GM12892 (cell line): ENCODE measurements around the gene CBFA2T2.
A peak's percentile ranks its signal among the peaks of the same experiment; 100 is the strongest.
"Not testable (repeated sequence)": the region's sequence is repeated elsewhere in the genome, so short reads cannot be mapped to it uniquely, and the experiment has no call there.

Source experiments
- DNase-seq: peaks from one replicate; pipeline ENCODE4 v3.0.0; 2011; ENCODE audit not compliant: insufficient read length
- FAIRE-seq: peaks from 2 replicates; lab custom pipeline; 2011; peaks lifted over from hg19 to GRCh38; lab: Jason Lieb, UNC
- POLR2A ChIP-seq: IDR thresholded peaks from 2 replicates; pipeline ENCODE4 v1.6.1; 2011; ENCODE audit warnings: low read depth, low read length, control low read depth
- POLR2AphosphoS5 ChIP-seq: IDR thresholded peaks from 2 replicates; pipeline ENCODE4 v1.6.1; 2011; ENCODE audit warnings: low read depth, low read length, control low read depth
- TAF1 ChIP-seq: IDR thresholded peaks from 2 replicates; pipeline ENCODE4 v1.6.1; 2011; ENCODE audit warnings: low read depth, mild to moderate bottlenecking, control low read depth, low read length, borderline replicate concordance

CBFA2T2 gene

GRCh38 chr20:33560026-33560425 is 70.1 kb downstream of the CBFA2T2 start:
- TF ChIP-seq TAF1 (no peak), POLR2A (no peak), POLR2AphosphoS5 (no peak)
- no peak for FAIRE-seq
- DNase-seq = no peak

DNA sequence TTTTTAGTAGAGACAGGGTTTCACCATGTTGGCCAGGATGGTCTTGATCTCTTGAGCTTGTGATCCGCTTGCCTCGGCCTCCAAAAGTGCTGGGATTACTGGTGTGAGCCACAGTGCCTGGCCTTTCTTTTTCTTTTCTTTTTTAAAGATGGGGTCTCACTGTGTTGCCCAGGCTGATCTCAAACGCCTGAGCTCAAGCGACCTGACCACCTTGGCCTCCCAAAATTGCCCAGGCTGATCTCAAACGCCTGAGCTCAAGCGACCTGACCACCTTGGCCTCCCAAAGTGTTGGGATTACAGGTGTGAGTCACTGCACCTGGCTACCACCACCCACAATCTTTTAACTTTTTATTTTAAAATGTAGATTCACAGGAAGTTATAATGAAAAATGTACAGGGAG is 71.2 kb downstream of the CBFA2T2 start:
- not testable (repeated sequence) for FAIRE-seq, DNase-seq

GRCh38 chr20:33561692-33562601 is 72.1 kb downstream of the CBFA2T2 start:
- no peak for DNase-seq
- TF ChIP-seq POLR2AphosphoS5 = no peak
- no peak for FAIRE-seq

DNA sequence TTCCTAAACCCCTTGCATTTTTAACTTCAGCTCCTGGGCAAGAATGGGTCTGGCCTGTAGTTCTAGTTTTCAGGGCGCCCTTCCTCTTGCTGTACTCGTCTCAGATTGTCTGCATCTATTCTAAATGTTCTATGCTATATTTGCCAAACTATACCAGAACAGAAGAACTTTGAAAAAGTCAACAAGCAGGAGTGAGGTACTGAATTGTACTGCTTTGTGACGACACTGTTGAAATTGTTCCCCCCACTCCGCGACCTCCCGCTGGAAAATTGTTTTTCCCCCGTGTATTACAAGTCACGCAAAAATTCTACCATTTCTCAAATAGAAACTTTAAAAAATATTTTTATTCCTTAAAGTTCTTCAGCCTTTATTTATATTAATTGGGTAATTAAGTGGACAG is 73.9 kb downstream of the CBFA2T2 start:
- FAIRE-seq = no peak
- no peak for DNase-seq
- TF ChIP-seq TAF1 (no peak), POLR2AphosphoS5 (no peak), POLR2A (no peak)

DNA sequence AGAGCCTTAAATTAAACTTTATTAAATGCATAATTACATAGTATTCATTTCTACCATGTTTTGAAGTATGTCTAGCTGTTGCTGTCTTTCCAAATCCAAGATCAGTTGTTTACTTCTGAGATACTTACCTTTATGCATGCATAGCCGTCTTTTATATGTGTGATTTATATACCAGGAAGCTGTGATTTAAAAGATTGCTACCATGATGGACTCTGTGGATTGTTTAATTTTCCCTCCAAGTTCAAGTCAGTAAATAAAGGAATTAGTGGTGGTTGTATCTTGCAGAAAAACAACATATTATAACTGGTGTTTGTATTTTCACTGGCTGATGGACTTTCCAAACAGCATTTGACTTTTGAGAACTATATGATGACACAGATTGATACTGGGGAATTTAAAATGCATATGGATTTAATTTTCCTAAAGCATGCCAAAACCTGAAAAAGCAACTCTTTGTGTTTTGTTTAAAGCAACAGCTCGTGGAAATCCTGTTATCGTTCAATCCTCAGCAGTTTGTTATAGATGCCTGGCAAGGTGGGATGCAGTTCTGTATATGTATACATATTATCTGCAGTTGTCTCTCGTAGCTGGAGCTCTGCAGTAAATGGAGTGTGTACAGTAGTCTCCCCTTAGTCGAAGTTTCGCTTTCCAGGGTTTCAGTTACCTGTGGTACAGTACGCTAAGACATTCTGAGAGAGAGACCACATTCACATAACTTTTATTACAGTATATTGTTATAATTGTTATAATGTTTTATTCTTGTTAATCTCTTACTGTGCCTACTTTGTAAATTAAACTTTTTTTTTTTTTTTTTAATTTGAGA is 77.1 kb downstream of the CBFA2T2 start:
- TF ChIP-seq POLR2AphosphoS5 (no peak), TAF1 (no peak), POLR2A (no peak)
- no peak for FAIRE-seq
- DNase-seq = no peak

- DNase-seq = no peak
- no peak for FAIRE-seq
These were observed 78.1 kb downstream of the CBFA2T2 start for GRCh38 chr20:33567949-33568348.

GRCh38 chr20:33568378-33568777 is 78.5 kb downstream of the CBFA2T2 start:
- FAIRE-seq (no peak), DNase-seq (no peak)
- TF ChIP-seq TAF1 (no peak), POLR2AphosphoS5 (no peak), POLR2A (no peak)

More at GRCh38 chr20:33567949-33568348, 78.1 kb downstream of the CBFA2T2 start:
- no peak for TF ChIP-seq TAF1

- DNase-seq = no peak
- TF ChIP-seq POLR2AphosphoS5 (no peak), TAF1 (no peak), POLR2A (no peak)
- FAIRE-seq = peak; percentile 30
These were observed 79.2 kb downstream of the CBFA2T2 start for GRCh38 chr20:33568868-33569801.

DNA sequence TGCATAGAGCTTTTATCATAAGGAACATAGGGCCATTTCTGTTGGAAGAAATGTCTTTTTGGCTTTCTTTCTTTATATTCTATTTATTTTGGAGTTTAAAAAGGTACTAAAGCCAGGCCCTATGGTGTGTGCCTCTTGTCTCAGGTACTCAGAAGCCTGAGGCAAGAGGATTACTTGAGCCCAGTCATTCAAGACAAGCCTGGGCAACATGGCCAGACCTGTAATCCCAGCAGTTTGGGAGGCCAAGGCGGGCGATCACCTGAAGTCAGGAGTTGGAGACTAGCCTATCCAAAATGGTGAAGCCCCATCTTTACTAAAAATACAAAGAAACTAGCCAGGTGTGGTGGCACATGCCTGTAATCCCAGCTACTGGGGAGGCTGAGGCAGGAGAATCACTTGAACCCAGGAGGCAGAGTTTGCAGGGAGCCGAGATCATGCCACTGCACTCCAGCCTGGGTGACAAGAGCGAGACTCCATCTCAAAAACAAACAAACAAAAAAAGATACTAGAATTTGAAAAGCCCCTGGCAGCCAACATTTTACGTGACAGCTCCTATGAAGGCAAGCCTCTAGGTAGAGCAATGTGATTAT is 80.0 kb downstream of the CBFA2T2 start:
- FAIRE-seq (no peak), DNase-seq (no peak)
- no peak for TF ChIP-seq TAF1

DNA sequence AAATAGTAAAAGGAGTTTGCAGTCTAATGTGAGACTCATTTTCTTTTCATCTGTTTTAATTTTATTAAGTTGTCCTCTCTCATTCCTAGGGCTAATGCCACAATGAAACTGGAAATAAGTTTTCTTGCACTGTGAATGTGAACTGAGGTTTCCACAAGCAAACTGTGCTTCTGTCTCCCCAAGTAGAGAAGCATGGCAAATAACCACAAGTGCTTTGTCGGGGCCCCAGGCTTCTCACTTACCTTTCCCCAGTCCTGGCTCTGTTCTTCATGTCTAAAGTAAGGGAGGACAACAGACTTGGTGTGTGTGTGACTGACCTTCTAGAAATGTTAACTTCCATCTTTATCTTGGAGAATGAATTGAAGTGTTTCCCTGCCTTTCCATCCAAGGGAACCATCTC is 80.8 kb downstream of the CBFA2T2 start:
- FAIRE-seq (peak; percentile 63), DNase-seq (no peak)
- TF ChIP-seq TAF1 (no peak), POLR2AphosphoS5 (no peak), POLR2A (no peak)

GRCh38 chr20:33573268-33573667 is 83.4 kb downstream of the CBFA2T2 start:
- not testable (repeated sequence) for FAIRE-seq, DNase-seq
